SK-N-SH (cell line): ENCODE measurements around the gene TMEM94. TPM values are rescaled to one million over a fixed set of nuclear protein-coding genes. Genes with fewer than 3 reads are reported as not detected.
"Not testable (repeated sequence)": the region's sequence is repeated elsewhere in the genome, so short reads cannot be mapped to it uniquely, and the experiment has no call there.

Source experiments
- CTCF ChIA-PET: fragments of 300-600, 350-600 bp; formaldehyde crosslinking; extraction: SDS; loops from one replicate; lab custom pipeline; 2021; lab: Yijun Ruan, JAX
- POLR2A ChIA-PET: fragments of 350-600 bp; sonication (Branson Sonifier 250); formaldehyde crosslinking; extraction: SDS; loops from one replicate; lab custom pipeline; 2020; ENCODE audit warnings: antibody characterized with exemption, inconsistent platforms; lab: Yijun Ruan, JAX
- DNase-seq: peaks from one replicate; pipeline ENCODE4 v3.0.0; 2012
- H2AFZ ChIP-seq: fragments of 200-600 bp; sonication (generic); 2 replicates; pipeline ENCODE4 v1.8.1; 2016; ENCODE audit warnings: antibody characterized with exemption, mild to moderate bottlenecking, low read depth
- H3F3A ChIP-seq: fragments of 200-600 bp; sonication (generic); replicated peaks from 2 replicates; pipeline ENCODE3; 2016; ENCODE audit warnings: antibody characterized with exemption, mild to moderate bottlenecking; ENCODE audit not compliant: insufficient read depth
- H3K27ac ChIP-seq, 2 experiments: fragments of 200-500 bp in 1 of 2; fragments of 200-600 bp in 1 of 2; sonication (Bioruptor generic) in 1 of 2; sonication (generic), shearing (Covaris generic) in 1 of 2; 2 replicates each; pipeline versions ENCODE4 v1.5.1 to v1.6.1; 2014 to 2016; ENCODE audit warnings: low read depth in 2 of 2, inconsistent platforms in 1 of 2, low read length in 1 of 2, mild to moderate bottlenecking in 1 of 2, mixed read lengths in 1 of 2
- H3K27me3 ChIP-seq: fragments of 200-600 bp; sonication (generic), shearing (Covaris generic); 2 replicates; pipeline ENCODE4 v1.6.1; 2016; ENCODE audit warnings: mixed run types; ENCODE audit not compliant: insufficient read depth
- H3K36me3 ChIP-seq, 2 experiments: fragments of 200-500 bp in 1 of 2; fragments of 200-600 bp in 1 of 2; sonication (Bioruptor generic) in 1 of 2; sonication (generic) in 1 of 2; replicated peaks in 1 of 2; 2 replicates each; pipeline versions ENCODE3 to v1.5.1; 2014 to 2016; ENCODE audit warnings: low read length in 1 of 2, mild to moderate bottlenecking in 1 of 2; ENCODE audit not compliant: insufficient read depth in 2 of 2, control insufficient read depth in 1 of 2
- H3K4me1 ChIP-seq, 2 experiments: fragments of 200-500 bp in 1 of 2; fragments of 200-600 bp in 1 of 2; sonication (Bioruptor generic) in 1 of 2; sonication (generic), shearing (Covaris generic) in 1 of 2; 2 replicates each; pipeline versions ENCODE4 v1.5.1 to v1.6.1; 2014 to 2016; ENCODE audit warnings: low read depth in 1 of 2, low read length in 1 of 2, mixed run types in 1 of 2; ENCODE audit not compliant: insufficient read depth in 2 of 2, control insufficient read depth in 1 of 2
- H3K4me2 ChIP-seq: fragments of 200-600 bp; sonication (generic), shearing (Covaris generic); 2 replicates; pipeline ENCODE4 v1.6.1; 2017; ENCODE audit warnings: mixed run types
- H3K4me3 ChIP-seq, 2 experiments: fragments of 200-500 bp in 1 of 2; fragments of 200-600 bp in 1 of 2; sonication (Bioruptor generic) in 1 of 2; sonication (generic), shearing (Covaris generic) in 1 of 2; 2 replicates each; pipeline versions ENCODE4 v1.5.1 to v1.8.1; 2014 to 2016; ENCODE audit warnings: low read depth in 2 of 2, inconsistent platforms in 1 of 2, low read length in 1 of 2, mild to moderate bottlenecking in 1 of 2, mixed read lengths in 1 of 2, moderate library complexity in 1 of 2
- H3K79me2 ChIP-seq: fragments of 200-600 bp; sonication (generic); 2 replicates; pipeline ENCODE4 v1.8.1; 2017; ENCODE audit warnings: mild to moderate bottlenecking; ENCODE audit not compliant: insufficient read depth
- H3K9ac ChIP-seq: fragments of 200-600 bp; sonication (generic); 2 replicates; pipeline ENCODE4 v1.6.1; 2017; ENCODE audit warnings: mixed run types
- H3K9me2 ChIP-seq: fragments of 200-600 bp; sonication (generic); 2 replicates; pipeline ENCODE4 v1.6.1; 2017; ENCODE audit warnings: mixed run types
- H3K9me3 ChIP-seq: fragments of 200-600 bp; sonication (generic); 2 replicates; pipeline ENCODE4 v1.6.1; 2017; ENCODE audit warnings: mixed run types, mild to moderate bottlenecking, moderate library complexity
- H4K20me1 ChIP-seq: fragments of 200-600 bp; sonication (generic); 2 replicates; pipeline ENCODE4 v1.6.1; 2017; ENCODE audit warnings: mild to moderate bottlenecking, mixed run types; ENCODE audit not compliant: insufficient read depth
- ELF1 ChIP-seq: IDR thresholded peaks from 2 replicates; pipeline ENCODE4 v1.4.0; 2012
- EP300 ChIP-seq, 2 experiments: IDR thresholded peaks; 2 replicates each; pipeline versions ENCODE4 v1.4.0 to v1.6.1; 2012; ENCODE audit warnings: borderline replicate concordance in 1 of 2, low read depth in 1 of 2, low read length in 1 of 2
- FOSL2 ChIP-seq: IDR thresholded peaks from 2 replicates; pipeline ENCODE4 v1.4.0; 2012; ENCODE audit warnings: low read depth, mild to moderate bottlenecking, moderate library complexity, borderline replicate concordance
- GATA2 ChIP-seq: sonication (generic); formaldehyde crosslinking; IDR thresholded peaks from 2 replicates; pipeline ENCODE4 v1.5.0; 2020; ENCODE audit warnings: mild to moderate bottlenecking, missing genetic modification reagents
- JUND ChIP-seq: IDR thresholded peaks from 2 replicates; pipeline ENCODE4 v1.4.0; 2012
- MEF2A ChIP-seq: IDR thresholded peaks from 2 replicates; pipeline ENCODE4 v1.4.0; 2012; ENCODE audit warnings: low read depth, borderline replicate concordance
- NFIC ChIP-seq: IDR thresholded peaks from 2 replicates; pipeline ENCODE4 v1.4.0; 2012; ENCODE audit warnings: borderline replicate concordance
- NRF1 ChIP-seq: IDR thresholded peaks from 2 replicates; pipeline ENCODE4 v1.6.1; 2012; ENCODE audit warnings: low read depth, mild to moderate bottlenecking, low read length
- POLR2AphosphoS5 ChIP-seq: IDR thresholded peaks from 2 replicates; pipeline ENCODE4 v1.6.1; 2012; ENCODE audit warnings: low read depth, low read length
- RAD21 ChIP-seq: IDR thresholded peaks from 2 replicates; pipeline ENCODE4 v1.6.1; 2012; ENCODE audit warnings: mild to moderate bottlenecking, low read length
- RCOR1 ChIP-seq: fragments of 150-350 bp; IDR thresholded peaks from 2 replicates; pipeline ENCODE4 v1.6.1; 2017; ENCODE audit warnings: antibody characterized with exemption, low read length
- RFX5 ChIP-seq: IDR thresholded peaks from 2 replicates; pipeline ENCODE4 v1.6.1; 2012; ENCODE audit warnings: mild to moderate bottlenecking, improper control_type of control experiment, low read length
- TAF1 ChIP-seq: IDR thresholded peaks from 2 replicates; pipeline ENCODE4 v1.6.1; 2012; ENCODE audit warnings: low read depth, mild to moderate bottlenecking, low read length, moderate library complexity, borderline replicate concordance
- TCF12 ChIP-seq: IDR thresholded peaks from 2 replicates; pipeline ENCODE4 v1.4.0; 2012
- WGBS: methylation state at CpG from one replicate; pipeline ENCODE4 v1.1.6; 2017; ENCODE audit warnings: low lambda C conversion rate; 5-methylcytosine and 5-hydroxymethylcytosine counted together
- polyA plus RNA-seq, 3 experiments: library from polyadenylated mRNA; depleted of rRNA; stranded (reverse); fragments of >200 nt; gene quantifications; 2 replicates each; pipeline ENCODE4 v1.2.3, GENCODE V29; 2012
- TF ChIP-seq, protein P1 (sequence below): IDR thresholded peaks from 2 replicates; pipeline ENCODE4 v1.4.0; 2012; ENCODE audit warnings: low read depth, borderline replicate concordance
- TF ChIP-seq, protein P2 (sequence below): IDR thresholded peaks from 2 replicates; pipeline ENCODE4 v1.6.1; 2012; ENCODE audit warnings: mild to moderate bottlenecking, low read depth, low read length, moderate library complexity
- TF ChIP-seq, protein P3 (sequence below): IDR thresholded peaks from 2 replicates; pipeline ENCODE4 v1.4.0; 2012; ENCODE audit warnings: low read depth, borderline replicate concordance
- TF ChIP-seq, protein P4 (sequence below): IDR thresholded peaks from 2 replicates; pipeline ENCODE4 v1.4.0; 2012; ENCODE audit warnings: low read depth

The TMEM94 gene
- polyA plus RNA-seq, 1 of the 3 experiments (the other 2 are of a cell fraction) = 89.9 TPM

DNA sequence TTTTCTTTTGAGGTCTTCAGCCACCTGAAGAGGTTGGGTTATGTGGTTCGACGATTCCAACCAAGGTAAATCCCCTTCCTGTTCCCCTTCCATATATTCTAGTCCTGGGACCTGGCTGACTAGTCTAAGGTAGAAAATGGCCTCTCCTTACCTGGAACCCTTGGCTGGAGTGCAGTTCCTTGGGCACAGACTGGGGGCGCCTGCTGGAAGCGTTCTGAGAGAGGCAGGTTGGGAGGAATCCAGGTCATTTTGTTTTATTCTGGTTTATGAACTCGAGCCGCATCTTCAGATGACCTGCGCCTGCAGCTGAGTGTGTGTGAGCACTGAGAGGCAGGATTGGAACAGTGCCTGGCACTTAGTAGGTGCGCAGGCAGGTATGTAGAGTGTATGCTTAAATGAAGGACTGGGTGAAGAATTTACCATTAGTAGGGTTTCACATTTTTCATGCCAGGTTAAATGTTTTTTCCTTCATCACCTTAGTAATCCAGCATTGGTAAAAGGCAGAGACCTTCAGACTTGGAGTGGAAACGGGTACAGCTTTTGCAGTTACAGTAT lies 62.6 kb downstream of the TMEM94 start:
- Histone ChIP-seq H3K36me3 (peaks cover 13 to 19% of the 10 kb centered on the region in 2 experiments), H3K9me3 (no peaks in the 10 kb centered on the region)
- CTCF ChIA-PET = interaction anchor here (0.7 to 4.2 kb wide), 13 partner anchors 16 to 774 kb away, joined by 3 to 37 read pairs (median 3); partner anchors contain the start of genes MIF4GD and SMIM5
- TF ChIP-seq, protein P1, sequence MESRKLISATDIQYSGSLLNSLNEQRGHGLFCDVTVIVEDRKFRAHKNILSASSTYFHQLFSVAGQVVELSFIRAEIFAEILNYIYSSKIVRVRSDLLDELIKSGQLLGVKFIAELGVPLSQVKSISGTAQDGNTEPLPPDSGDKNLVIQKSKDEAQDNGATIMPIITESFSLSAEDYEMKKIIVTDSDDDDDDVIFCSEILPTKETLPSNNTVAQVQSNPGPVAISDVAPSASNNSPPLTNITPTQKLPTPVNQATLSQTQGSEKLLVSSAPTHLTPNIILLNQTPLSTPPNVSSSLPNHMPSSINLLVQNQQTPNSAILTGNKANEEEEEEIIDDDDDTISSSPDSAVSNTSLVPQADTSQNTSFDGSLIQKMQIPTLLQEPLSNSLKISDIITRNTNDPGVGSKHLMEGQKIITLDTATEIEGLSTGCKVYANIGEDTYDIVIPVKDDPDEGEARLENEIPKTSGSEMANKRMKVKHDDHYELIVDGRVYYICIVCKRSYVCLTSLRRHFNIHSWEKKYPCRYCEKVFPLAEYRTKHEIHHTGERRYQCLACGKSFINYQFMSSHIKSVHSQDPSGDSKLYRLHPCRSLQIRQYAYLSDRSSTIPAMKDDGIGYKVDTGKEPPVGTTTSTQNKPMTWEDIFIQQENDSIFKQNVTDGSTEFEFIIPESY = no peak
- TF ChIP-seq RCOR1 = no peak
- TF ChIP-seq, protein P2, sequence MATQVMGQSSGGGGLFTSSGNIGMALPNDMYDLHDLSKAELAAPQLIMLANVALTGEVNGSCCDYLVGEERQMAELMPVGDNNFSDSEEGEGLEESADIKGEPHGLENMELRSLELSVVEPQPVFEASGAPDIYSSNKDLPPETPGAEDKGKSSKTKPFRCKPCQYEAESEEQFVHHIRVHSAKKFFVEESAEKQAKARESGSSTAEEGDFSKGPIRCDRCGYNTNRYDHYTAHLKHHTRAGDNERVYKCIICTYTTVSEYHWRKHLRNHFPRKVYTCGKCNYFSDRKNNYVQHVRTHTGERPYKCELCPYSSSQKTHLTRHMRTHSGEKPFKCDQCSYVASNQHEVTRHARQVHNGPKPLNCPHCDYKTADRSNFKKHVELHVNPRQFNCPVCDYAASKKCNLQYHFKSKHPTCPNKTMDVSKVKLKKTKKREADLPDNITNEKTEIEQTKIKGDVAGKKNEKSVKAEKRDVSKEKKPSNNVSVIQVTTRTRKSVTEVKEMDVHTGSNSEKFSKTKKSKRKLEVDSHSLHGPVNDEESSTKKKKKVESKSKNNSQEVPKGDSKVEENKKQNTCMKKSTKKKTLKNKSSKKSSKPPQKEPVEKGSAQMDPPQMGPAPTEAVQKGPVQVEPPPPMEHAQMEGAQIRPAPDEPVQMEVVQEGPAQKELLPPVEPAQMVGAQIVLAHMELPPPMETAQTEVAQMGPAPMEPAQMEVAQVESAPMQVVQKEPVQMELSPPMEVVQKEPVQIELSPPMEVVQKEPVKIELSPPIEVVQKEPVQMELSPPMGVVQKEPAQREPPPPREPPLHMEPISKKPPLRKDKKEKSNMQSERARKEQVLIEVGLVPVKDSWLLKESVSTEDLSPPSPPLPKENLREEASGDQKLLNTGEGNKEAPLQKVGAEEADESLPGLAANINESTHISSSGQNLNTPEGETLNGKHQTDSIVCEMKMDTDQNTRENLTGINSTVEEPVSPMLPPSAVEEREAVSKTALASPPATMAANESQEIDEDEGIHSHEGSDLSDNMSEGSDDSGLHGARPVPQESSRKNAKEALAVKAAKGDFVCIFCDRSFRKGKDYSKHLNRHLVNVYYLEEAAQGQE = no peak
- no peak for TF ChIP-seq RAD21
- TF ChIP-seq, protein P3, sequence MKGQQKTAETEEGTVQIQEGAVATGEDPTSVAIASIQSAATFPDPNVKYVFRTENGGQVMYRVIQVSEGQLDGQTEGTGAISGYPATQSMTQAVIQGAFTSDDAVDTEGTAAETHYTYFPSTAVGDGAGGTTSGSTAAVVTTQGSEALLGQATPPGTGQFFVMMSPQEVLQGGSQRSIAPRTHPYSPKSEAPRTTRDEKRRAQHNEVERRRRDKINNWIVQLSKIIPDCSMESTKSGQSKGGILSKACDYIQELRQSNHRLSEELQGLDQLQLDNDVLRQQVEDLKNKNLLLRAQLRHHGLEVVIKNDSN = no peak
- TF ChIP-seq, protein P4, sequence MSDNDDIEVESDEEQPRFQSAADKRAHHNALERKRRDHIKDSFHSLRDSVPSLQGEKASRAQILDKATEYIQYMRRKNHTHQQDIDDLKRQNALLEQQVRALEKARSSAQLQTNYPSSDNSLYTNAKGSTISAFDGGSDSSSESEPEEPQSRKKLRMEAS = no peak
- TF ChIP-seq FOSL2 = no peak
- TF ChIP-seq ELF1 = no peak
- TF ChIP-seq TCF12 = no peak
- TF ChIP-seq TAF1 = no peak
- no peak for TF ChIP-seq EP300 (IDR thresholded peaks at IDR 0.05; ENCODE audit: borderline replicate concordance in 1 of 2, low read depth in 1 of 2, low read length in 1 of 2)
- no peak for TF ChIP-seq GATA2
- TF ChIP-seq RFX5 = no peak
- no peak for TF ChIP-seq JUND
- TF ChIP-seq MEF2A = no peak
- no peak for TF ChIP-seq POLR2AphosphoS5
- no peak for TF ChIP-seq NFIC
- TF ChIP-seq NRF1 = no peak
- TF ChIP-seq, all 33 proteins: peak for 0
- no peaks in the 10 kb centered on the region for H3K27me3 ChIP-seq
- no peak overlapping the region for H3K27ac ChIP-seq
- peaks cover 11% of the 10 kb centered on the region for H4K20me1 ChIP-seq
- H3K4me3 ChIP-seq = no peak overlapping the region
- no peak overlapping the region for H3K9ac ChIP-seq
- peaks cover 11% of the 10 kb centered on the region; the same call in 1 of the 2 replicates for H3K79me2 ChIP-seq
- no peak overlapping the region for H2AFZ ChIP-seq
- H3K4me2 ChIP-seq = no peak overlapping the region
- 94% methylated on average over 9 of the region's 9 CpGs for WGBS
- peaks cover 0 to 18% of the 10 kb centered on the region in 2 experiments; a peak in 1 of 4 replicates for H3K4me1 ChIP-seq
- POLR2A ChIA-PET = no interaction called here
- peaks cover 7% of the 10 kb centered on the region for H3F3A ChIP-seq
- H3K9me2 ChIP-seq = no peaks in the 10 kb centered on the region
- no peak for DNase-seq

DNA sequence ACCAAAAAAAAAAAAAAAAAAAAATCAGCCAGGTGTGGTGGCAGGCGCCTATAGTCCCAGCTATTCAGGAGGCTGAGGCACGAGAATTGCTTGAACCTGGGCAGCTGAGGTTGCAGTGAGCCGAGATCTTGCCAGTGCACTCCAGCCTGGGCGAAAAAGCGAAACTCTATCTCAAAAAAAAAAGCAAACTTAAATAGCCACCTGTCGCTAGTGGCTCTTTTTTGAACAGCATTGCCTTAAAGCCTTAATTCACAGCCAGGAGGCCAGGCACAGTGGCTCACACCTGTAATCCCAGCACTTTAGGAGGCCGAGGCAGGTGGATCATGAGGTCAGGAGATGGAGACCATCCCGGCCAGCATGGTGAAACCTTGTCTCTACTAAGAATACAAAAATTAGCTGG lies 64.0 kb downstream of the TMEM94 start:
- DNase-seq, H3K4me3 ChIP-seq, H3K9ac ChIP-seq, H3K9me2 ChIP-seq, H3K4me2 ChIP-seq, H2AFZ ChIP-seq, H3K79me2 ChIP-seq, POLR2A ChIA-PET, H3K27ac ChIP-seq, H3K27me3 ChIP-seq, H3F3A ChIP-seq, H3K9me3 ChIP-seq: not testable (repeated sequence)
- CTCF ChIA-PET = interaction anchor here (1.3 to 4.0 kb wide), 4 partner anchors 112 to 250 kb away, joined by 3 to 13 read pairs (median 8); partner anchors contain the start of gene MIF4GD
- Histone ChIP-seq H3K36me3 (peaks cover 13 to 19% of the 10 kb centered on the region in 2 experiments), H4K20me1 (peaks cover 13% of the 10 kb centered on the region; the same call in 1 of the 2 replicates), H3K4me1 (peaks cover 0 to 18% of the 10 kb centered on the region in 2 experiments; a peak in 1 of 4 replicates)
- WGBS = 95% methylated on average over 8 of the region's 8 CpGs
